Activated CD4-positive, alpha-beta T cell treated with anti-CD3 and anti-CD28 coated beads for 36 hours (primary cell): ENCODE measurements around the gene GRK1. TPM values are rescaled to one million over a fixed set of nuclear protein-coding genes. Genes with fewer than 3 reads are reported as not detected.

Experiments
- ATAC-seq: fragments of 200-7000 bp; cut with Tn5 transposase; one replicate; pipeline ENCODE4 v1.10.0; 2021; ENCODE audit warnings: mild to moderate bottlenecking, moderate library complexity
- CTCF ChIA-PET: fragments of 350-600 bp; sonication (Branson Sonifier 250); formaldehyde crosslinking; loops from one replicate; lab custom pipeline; 2021; ENCODE audit warnings: antibody characterized with exemption; lab: Charles Lee
- POLR2A ChIA-PET: fragments of 350-600 bp; sonication (Branson Sonifier 250); formaldehyde crosslinking; loops from one replicate; lab custom pipeline; 2021; ENCODE audit warnings: antibody characterized with exemption, inconsistent platforms; lab: Charles Lee
- DNase-seq: peaks from one replicate; pipeline ENCODE4 v3.0.0-alpha.2; 2020
- H3K27ac Mint-ChIP-seq: one replicate; pipeline ENCODE4 v1.8.0; 2021; ENCODE audit warnings: mixed read lengths
- H3K27me3 Mint-ChIP-seq: one replicate; pipeline ENCODE4 v1.8.0; 2021; ENCODE audit warnings: mixed read lengths
- H3K36me3 Mint-ChIP-seq: one replicate; pipeline ENCODE4 v1.8.0; 2021; ENCODE audit warnings: low read depth, mixed read lengths
- H3K4me1 Mint-ChIP-seq: one replicate; pipeline ENCODE4 v1.8.0; 2021; ENCODE audit warnings: mixed read lengths
- H3K4me3 Mint-ChIP-seq: one replicate; pipeline ENCODE4 v1.8.0; 2021; ENCODE audit warnings: mild to moderate bottlenecking, moderate library complexity, mixed read lengths
- H3K9me3 Mint-ChIP-seq: one replicate; pipeline ENCODE4 v1.8.0; 2021; ENCODE audit warnings: low read depth, mixed read lengths
- intact Hi-C, 2 experiments: fragments of 100-400 bp; cut with DNase I in 1 of 2; cut with micrococcal nuclease in 1 of 2; formaldehyde crosslinking; loops; one replicate each; pipeline versions ENCODE4 v1.14.2 to v1.15.1; 2022 to 2024; cut with DNase I, micrococcal nuclease
- total RNA-seq, 2 experiments: library from RNA; stranded (reverse); gene quantifications; one replicate each; pipeline ENCODE4 v1.2.3, GENCODE V29; 2021

The GRK1 gene
- total RNA-seq, 2 experiments from 2014 or later, result 0.16 to 0.21 TPM

- POLR2A ChIA-PET, result no interaction called here
- H3K27ac Mint-ChIP-seq, result no peak overlapping the region
- H3K9me3 Mint-ChIP-seq, result peaks cover 1% of the 10 kb centered on the region
- no peaks in the 10 kb centered on the region for H3K4me1 Mint-ChIP-seq
- DNase-seq (no peak), ATAC-seq (no peak)
- CTCF ChIA-PET, result interaction anchor here (0.6 kb wide), 1 partner anchor 60 kb away, joined by 3 read pairs; no protein-coding TSS in a partner anchor
- H3K4me3 Mint-ChIP-seq, result no peak overlapping the region
- H3K27me3 Mint-ChIP-seq, result peaks cover 3% of the 10 kb centered on the region
- H3K36me3 Mint-ChIP-seq, result no peaks in the 10 kb centered on the region
- intact Hi-C loops, result no loop called here
Measured at GRCh38 chr13:113735194-113735593, 68.2 kb downstream of the GRK1 start.

GRCh38 chr13:113735750-113736149 lies 68.7 kb downstream of the GRK1 start:
- POLR2A ChIA-PET, result no interaction called here
- H3K36me3 Mint-ChIP-seq, result no peaks in the 10 kb centered on the region
- no peak overlapping the region for H3K4me3 Mint-ChIP-seq
- H3K27ac Mint-ChIP-seq, result no peak overlapping the region
- intact Hi-C loops, result no loop called here
- H3K27me3 Mint-ChIP-seq, result peaks cover 5% of the 10 kb centered on the region
- DNase-seq (no peak), ATAC-seq (no peak)
- peaks cover 2% of the 10 kb centered on the region for H3K4me1 Mint-ChIP-seq
- peaks cover 1% of the 10 kb centered on the region for H3K9me3 Mint-ChIP-seq
- CTCF ChIA-PET, result interaction anchor here (0.6 kb wide), 1 partner anchor 59 kb away, joined by 3 read pairs; no protein-coding TSS in a partner anchor

- ChIA-PET POLR2A (no interaction called here), CTCF (no interaction called here)
- Mint-ChIP-seq H3K36me3 (no peaks in the 10 kb centered on the region), H3K9me3 (peaks cover 1% of the 10 kb centered on the region), H3K4me3 (no peak overlapping the region), H3K4me1 (peaks cover 7% of the 10 kb centered on the region), H3K27me3 (peaks cover 7% of the 10 kb centered on the region), H3K27ac (no peak overlapping the region)
- no peak for ATAC-seq
- DNase-seq, result no peak
- intact Hi-C loops, result no loop called here
Measured at GRCh38 chr13:113736258-113736731, 69.3 kb downstream of the GRK1 start.

GRCh38 chr13:113737803-113738202 lies 70.8 kb downstream of the GRK1 start:
- Mint-ChIP-seq H3K36me3 (no peaks in the 10 kb centered on the region), H3K27me3 (peaks cover 16% of the 10 kb centered on the region), H3K4me1 (peaks cover 20% of the 10 kb centered on the region), H3K27ac (no peak overlapping the region), H3K9me3 (peaks cover 1% of the 10 kb centered on the region), H3K4me3 (no peak overlapping the region)
- DNase-seq, result no peak
- ChIA-PET CTCF (no interaction called here), POLR2A (no interaction called here)
- intact Hi-C loops, result no loop called here
- ATAC-seq, result no peak

GRCh38 chr13:113739527-113740285 lies 72.7 kb downstream of the GRK1 start:
- intact Hi-C loops, result no loop called here
- DNase-seq (no peak), ATAC-seq (no peak)
- no peaks in the 10 kb centered on the region for H3K36me3 Mint-ChIP-seq
- peaks cover 20% of the 10 kb centered on the region for H3K4me1 Mint-ChIP-seq
- H3K27me3 Mint-ChIP-seq, result peaks cover 17% of the 10 kb centered on the region
- no peak overlapping the region for H3K4me3 Mint-ChIP-seq
- H3K27ac Mint-ChIP-seq, result no peak overlapping the region
- CTCF ChIA-PET, result no interaction called here
- H3K9me3 Mint-ChIP-seq, result no peaks in the 10 kb centered on the region
- POLR2A ChIA-PET, result no interaction called here

GRCh38 chr13:113740286-113740556 lies 73.2 kb downstream of the GRK1 start:
- Mint-ChIP-seq H3K36me3 (no peaks in the 10 kb centered on the region), H3K27ac (no peak overlapping the region), H3K4me1 (peaks cover 20% of the 10 kb centered on the region), H3K9me3 (no peaks in the 10 kb centered on the region), H3K27me3 (peaks cover 19% of the 10 kb centered on the region), H3K4me3 (no peak overlapping the region)
- DNase-seq (no peak), ATAC-seq (no peak)
- intact Hi-C loops, result no loop called here
- ChIA-PET POLR2A (no interaction called here), CTCF (no interaction called here)

GRCh38 chr13:113740661-113741060 lies 73.6 kb downstream of the GRK1 start:
- POLR2A ChIA-PET, result no interaction called here
- H3K9me3 Mint-ChIP-seq, result no peaks in the 10 kb centered on the region
- no peak for DNase-seq
- no peak for ATAC-seq
- peaks cover 19% of the 10 kb centered on the region for H3K27me3 Mint-ChIP-seq
- H3K36me3 Mint-ChIP-seq, result no peaks in the 10 kb centered on the region
- no peak overlapping the region for H3K4me3 Mint-ChIP-seq
- CTCF ChIA-PET, result no interaction called here
- no peak overlapping the region for H3K27ac Mint-ChIP-seq
- intact Hi-C loops, result no loop called here
- H3K4me1 Mint-ChIP-seq, result peaks cover 20% of the 10 kb centered on the region

GRCh38 chr13:113741191-113741668 lies 74.2 kb downstream of the GRK1 start:
- peak; percentile 28 for ATAC-seq

GRCh38 chr13:113742000-113742441 lies 75.0 kb downstream of the GRK1 start:
- no peak overlapping the region for H3K4me3 Mint-ChIP-seq
- intact Hi-C loops, result no loop called here
- ChIA-PET POLR2A (interaction anchor here (1.0 kb wide), 1 partner anchor 16 kb away, joined by 3 read pairs; no protein-coding TSS in a partner anchor), CTCF (interaction anchor here (1.5 kb wide), 1 partner anchor 17 kb away, joined by 3 read pairs; no protein-coding TSS in a partner anchor)
- no peak overlapping the region for H3K27ac Mint-ChIP-seq
- H3K27me3 Mint-ChIP-seq, result peaks cover 19% of the 10 kb centered on the region
- no peaks in the 10 kb centered on the region for H3K36me3 Mint-ChIP-seq
- H3K9me3 Mint-ChIP-seq, result no peaks in the 10 kb centered on the region
- ATAC-seq (peak; percentile 66), DNase-seq (peak; percentile 47)
- peaks cover 20% of the 10 kb centered on the region for H3K4me1 Mint-ChIP-seq

More at GRCh38 chr13:113741191-113741668, 74.2 kb downstream of the GRK1 start:
- H3K9me3 Mint-ChIP-seq, result no peaks in the 10 kb centered on the region
- H3K27ac Mint-ChIP-seq, result no peak overlapping the region
- peak; percentile 39 for DNase-seq
- H3K27me3 Mint-ChIP-seq, result peaks cover 19% of the 10 kb centered on the region
- H3K4me1 Mint-ChIP-seq, result peaks cover 20% of the 10 kb centered on the region
- POLR2A ChIA-PET, result no interaction called here
- CTCF ChIA-PET, result interaction anchor here (1.5 kb wide), 1 partner anchor 18 kb away, joined by 3 read pairs; no protein-coding TSS in a partner anchor
- H3K4me3 Mint-ChIP-seq, result no peak overlapping the region
- intact Hi-C loops, result no loop called here
- H3K36me3 Mint-ChIP-seq, result no peaks in the 10 kb centered on the region

- H3K4me3 Mint-ChIP-seq, result no peak overlapping the region
- H3K9me3 Mint-ChIP-seq, result no peaks in the 10 kb centered on the region
- peaks cover 19% of the 10 kb centered on the region for H3K27me3 Mint-ChIP-seq
- ChIA-PET POLR2A (interaction anchor here (0.7 to 1.0 kb wide), 2 partner anchors 16 to 584 kb away, joined by 3 read pairs; no protein-coding TSS in a partner anchor), CTCF (interaction anchor here (1.1 to 1.5 kb wide), 2 partner anchors 12 to 17 kb away, joined by 3 read pairs; no protein-coding TSS in a partner anchor)
- H3K27ac Mint-ChIP-seq, result no peak overlapping the region
- ATAC-seq (peak; percentile 52), DNase-seq (no peak)
- intact Hi-C loops, result no loop called here
- H3K36me3 Mint-ChIP-seq, result no peaks in the 10 kb centered on the region
- peaks cover 20% of the 10 kb centered on the region for H3K4me1 Mint-ChIP-seq
Measured at GRCh38 chr13:113742445-113743120, 75.6 kb downstream of the GRK1 start.

- no peak for DNase-seq
- Mint-ChIP-seq H3K27me3 (peaks cover 19% of the 10 kb centered on the region), H3K4me3 (no peak overlapping the region), H3K4me1 (peaks cover 20% of the 10 kb centered on the region), H3K27ac (no peak overlapping the region), H3K36me3 (no peaks in the 10 kb centered on the region), H3K9me3 (no peaks in the 10 kb centered on the region)
- POLR2A ChIA-PET, result interaction anchor here (0.7 kb wide), 1 partner anchor 583 kb away, joined by 3 read pairs; no protein-coding TSS in a partner anchor
- intact Hi-C loops, result no loop called here
- no peak for ATAC-seq
- CTCF ChIA-PET, result interaction anchor here (1.1 kb wide), 1 partner anchor 13 kb away, joined by 3 read pairs; no protein-coding TSS in a partner anchor
Measured at GRCh38 chr13:113743366-113744195, 76.6 kb downstream of the GRK1 start.
